Upper lobe of left lung (tissue), 6 donors: ENCODE data around the gene GGT6. TPM values are rescaled to one million over a fixed set of nuclear protein-coding genes. Genes with fewer than 3 reads are reported as not detected.
A peak's percentile ranks its signal among the peaks of the same experiment; 100 is the strongest.

Experiments
- ATAC-seq, 2 donors: fragments of 200-7000 bp; cut with Tn5 transposase; one replicate each; pipeline ENCODE4 v1.9.1; 2022; ENCODE audit warnings: mild to moderate bottlenecking in 2 of 2, moderate library complexity in 2 of 2; ENCODE audit not compliant: low FRiP score in 2 of 2
- DNase-seq, 2 donors: peaks; one replicate each; pipeline ENCODE4 v3.0.0-alpha.2; 2019 to 2020
- H3K27ac ChIP-seq, 4 donors: fragments of 200-600 bp; sonication (generic); one replicate each; pipeline ENCODE4 v1.5.1; 2016 to 2019
- H3K27me3 ChIP-seq, 4 donors: fragments of 200-600 bp; sonication (generic); one replicate each; pipeline ENCODE4 v1.5.1; 2017 to 2019
- H3K36me3 ChIP-seq, 4 donors: fragments of 200-600 bp; sonication (generic); one replicate each; pipeline ENCODE4 v1.5.1; 2016 to 2019
- H3K4me1 ChIP-seq, 4 donors: fragments of 200-600 bp; sonication (generic); one replicate each; pipeline ENCODE4 v1.5.1; 2018 to 2019
- H3K4me3 ChIP-seq, 4 donors: fragments of 200-600 bp; sonication (generic); one replicate each; pipeline ENCODE4 v1.5.1; 2017 to 2019; ENCODE audit warnings: mild to moderate bottlenecking in 2 of 4, moderate library complexity in 1 of 4
- H3K9me3 ChIP-seq, 4 donors: fragments of 200-600 bp; sonication (generic); one replicate each; pipeline ENCODE4 v1.5.1; 2018 to 2019
- CTCF ChIP-seq, 6 experiments: fragments of 450-650 bp in 4 of 6; fragments of 200-600 bp in 2 of 6; sonication (generic) in 2 of 6; IDR thresholded peaks; one replicate each; pipeline ENCODE4 v1.5.1; 2016 to 2019; ENCODE audit warnings: antibody characterized with exemption in 6 of 6
- EP300 ChIP-seq, 4 donors: sonication (generic); formaldehyde crosslinking; IDR thresholded peaks; one replicate each; pipeline ENCODE4 v1.5.1; 2017; ENCODE audit warnings: antibody characterized with exemption in 4 of 4, control low read depth in 2 of 4
- POLR2A ChIP-seq, 4 donors: fragments of 450-650 bp; IDR thresholded peaks; one replicate each; pipeline ENCODE4 v1.5.1; 2016 to 2017; ENCODE audit warnings: antibody characterized with exemption in 4 of 4, mild to moderate bottlenecking in 2 of 4
- POLR2AphosphoS5 ChIP-seq, 2 donors: sonication (generic); formaldehyde crosslinking; IDR thresholded peaks; one replicate each; pipeline ENCODE4 v1.5.1; 2017; ENCODE audit warnings: antibody characterized with exemption in 2 of 2
- WGBS, 2 donors: methylation state at CpG; one replicate each; pipeline ENCODE4 v1.1.5; 2017 to 2018; 5-methylcytosine and 5-hydroxymethylcytosine counted together
- total RNA-seq, 6 donors: library from RNA; depleted of rRNA in 4 of 6; stranded (reverse); fragments of >200 nt in 4 of 6; gene quantifications; one replicate each; pipeline versions ENCODE4 v1.1.0 to v1.2.1, GENCODE V29; 2016 to 2021
- donor health status: DM: no; HTN: no; CAD: no; lungs with moderate emphysema.
- donor health status: DM: no; HTN: yes; CAD: no; lungs with severe emphysema.

The GGT6 gene
- total RNA-seq, 6 donors from 2014 or later, result 3.8 to 18.7 (median 9.7) TPM

- H3K4me1 ChIP-seq, result peaks cover 20 to 24% (median 22%) of the 10 kb centered on the region in 4 donors
- no peak overlapping the region for H3K27ac ChIP-seq
- no peaks in the 10 kb centered on the region for H3K9me3 ChIP-seq
- no peak overlapping the region for H3K4me3 ChIP-seq
- H3K27me3 ChIP-seq, result no peaks in the 10 kb centered on the region
- H3K36me3 ChIP-seq, result peaks cover 19 to 93% (median 78%) of the 10 kb centered on the region in 4 donors
- DNase-seq, result no peak
- 93 to 94% methylated on average over 16 to 18 of the region's 18 CpGs for WGBS, 2 donors
- no peak for TF ChIP-seq CTCF (IDR thresholded peaks at IDR 0.05)
- TF ChIP-seq EP300 (IDR thresholded peaks at IDR 0.05), result no peak
- TF ChIP-seq POLR2AphosphoS5 (IDR thresholded peaks at IDR 0.05), result no peak
- TF ChIP-seq POLR2A (IDR thresholded peaks at IDR 0.05), result no peak
- no peak for ATAC-seq
Measured at GRCh38 chr17:4544951-4545216, 15.5 kb downstream of the GGT6 start.

- 93 to 97% methylated on average over 9 to 24 of the region's 37 CpGs for WGBS, 2 donors
- TF ChIP-seq POLR2A (IDR thresholded peaks at IDR 0.05) (no peak), POLR2AphosphoS5 (IDR thresholded peaks at IDR 0.05) (no peak), EP300 (IDR thresholded peaks at IDR 0.05) (no peak), CTCF (IDR thresholded peaks at IDR 0.05) (no peak)
- no peak overlapping the region for H3K27ac ChIP-seq
- ATAC-seq (no peak), DNase-seq (peak in 1 of 2 donors; percentile 70)
- peaks cover 16 to 93% (median 78%) of the 10 kb centered on the region in 4 donors for H3K36me3 ChIP-seq
- no peaks in the 10 kb centered on the region for H3K27me3 ChIP-seq
- no peaks in the 10 kb centered on the region for H3K9me3 ChIP-seq
- H3K4me3 ChIP-seq, result no peak overlapping the region
- peaks cover 21 to 30% (median 26%) of the 10 kb centered on the region in 4 donors for H3K4me1 ChIP-seq
Measured at GRCh38 chr17:4544135-4544950, 16.0 kb downstream of the GGT6 start.

GRCh38 chr17:4543557-4544026 lies 16.8 kb downstream of the GGT6 start:
- Histone ChIP-seq H3K4me1 (peaks cover 21 to 37% (median 32%) of the 10 kb centered on the region in 4 donors), H3K4me3 (no peak overlapping the region), H3K27ac (no peak overlapping the region), H3K36me3 (peaks cover 11 to 93% (median 75%) of the 10 kb centered on the region in 4 donors), H3K27me3 (no peaks in the 10 kb centered on the region), H3K9me3 (no peaks in the 10 kb centered on the region)
- WGBS, 2 donors, result 69 to 75% methylated on average over 12 to 19 of the region's 19 CpGs
- no peak for ATAC-seq
- TF ChIP-seq POLR2A (IDR thresholded peaks at IDR 0.05) (no peak), EP300 (IDR thresholded peaks at IDR 0.05) (no peak), CTCF (IDR thresholded peaks at IDR 0.05) (no peak), POLR2AphosphoS5 (IDR thresholded peaks at IDR 0.05) (no peak)
- DNase-seq, result peak in 1 of 2 donors; percentile 72

GRCh38 chr17:4542726-4543191 lies 17.6 kb downstream of the GGT6 start:
- Histone ChIP-seq H3K4me3 (no peak overlapping the region), H3K27me3 (no peaks in the 10 kb centered on the region), H3K9me3 (no peaks in the 10 kb centered on the region), H3K36me3 (peaks cover 11 to 93% (median 71%) of the 10 kb centered on the region in 4 donors), H3K4me1 (peaks cover 26 to 45% (median 40%) of the 10 kb centered on the region in 4 donors), H3K27ac (peak overlapping the region in 1 of 4 donors; percentile 91)
- DNase-seq (peak in 1 of 2 donors; percentile 82), ATAC-seq (no peak)
- no peak for TF ChIP-seq EP300 (IDR thresholded peaks at IDR 0.05)
- TF ChIP-seq POLR2AphosphoS5 (IDR thresholded peaks at IDR 0.05), result no peak
- TF ChIP-seq POLR2A (IDR thresholded peaks at IDR 0.05), result no peak
- no peak for TF ChIP-seq CTCF (IDR thresholded peaks at IDR 0.05)
- WGBS, 2 donors, result 93 to 100% methylated on average over 5 to 19 of the region's 19 CpGs
